ENCODE measurements around the gene RYR2.
"Not testable (repeated sequence)": the region's sequence is repeated elsewhere in the genome, so short reads cannot be mapped to it uniquely, and the experiment has no call there.

RYR2 gene

DNA sequence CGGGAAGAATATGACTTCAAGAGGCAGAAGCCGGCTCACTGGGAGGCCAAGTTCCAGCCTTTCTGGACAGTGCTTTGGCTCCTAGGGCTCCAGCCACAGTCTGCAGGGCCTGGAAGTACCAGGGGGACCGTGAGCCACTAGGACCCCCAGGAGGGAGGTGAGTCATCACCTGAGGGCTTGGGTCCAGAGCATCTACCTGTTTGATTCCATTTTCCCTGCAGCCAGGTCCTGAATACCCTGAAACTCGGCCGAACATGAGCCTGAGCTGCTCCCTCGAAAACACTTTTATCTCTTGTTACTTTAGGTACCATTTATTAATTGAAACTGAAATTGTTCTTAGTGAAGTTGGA lies 164.1 kb downstream of the RYR2 start:
- no peak for DNase-seq

DNA sequence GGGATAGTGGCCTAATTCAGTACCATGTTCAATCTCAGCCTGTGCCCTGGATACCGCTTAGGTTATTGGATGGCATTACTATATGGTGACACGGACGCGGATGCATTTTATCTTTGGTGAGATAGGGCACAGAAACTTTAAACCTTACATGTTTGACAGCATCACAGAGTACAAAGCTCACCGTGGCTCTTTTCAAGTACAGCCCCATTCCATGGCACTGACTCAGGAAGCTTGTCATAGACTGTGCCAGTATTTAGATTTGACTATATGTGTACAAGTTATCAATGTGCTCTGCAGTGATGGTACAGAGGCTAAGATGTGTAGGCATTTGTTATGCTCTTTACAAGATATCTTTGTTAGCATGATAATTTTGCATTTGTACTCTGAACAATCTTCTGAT lies 169.0 kb downstream of the RYR2 start:
- DNase-seq, result no peak

DNA sequence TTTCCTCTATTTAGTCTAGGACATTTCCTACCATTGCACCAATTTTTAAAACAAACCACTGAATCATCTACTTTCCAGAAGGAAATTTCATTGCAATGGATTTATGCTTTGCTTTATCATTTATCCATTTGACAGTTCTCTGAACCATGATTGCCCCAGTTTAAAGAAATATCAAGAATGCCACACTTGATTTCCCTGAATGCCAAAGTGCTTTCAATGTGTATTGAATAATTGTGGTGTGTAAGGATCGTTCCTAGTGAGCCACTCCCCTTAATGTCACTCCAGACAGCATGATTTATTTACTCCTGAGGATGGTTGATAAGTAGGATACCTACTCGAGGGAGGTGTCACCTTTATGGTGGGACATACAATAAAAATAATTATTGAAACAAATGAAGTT lies 169.6 kb downstream of the RYR2 start:
- DNase-seq, result no peak

DNA sequence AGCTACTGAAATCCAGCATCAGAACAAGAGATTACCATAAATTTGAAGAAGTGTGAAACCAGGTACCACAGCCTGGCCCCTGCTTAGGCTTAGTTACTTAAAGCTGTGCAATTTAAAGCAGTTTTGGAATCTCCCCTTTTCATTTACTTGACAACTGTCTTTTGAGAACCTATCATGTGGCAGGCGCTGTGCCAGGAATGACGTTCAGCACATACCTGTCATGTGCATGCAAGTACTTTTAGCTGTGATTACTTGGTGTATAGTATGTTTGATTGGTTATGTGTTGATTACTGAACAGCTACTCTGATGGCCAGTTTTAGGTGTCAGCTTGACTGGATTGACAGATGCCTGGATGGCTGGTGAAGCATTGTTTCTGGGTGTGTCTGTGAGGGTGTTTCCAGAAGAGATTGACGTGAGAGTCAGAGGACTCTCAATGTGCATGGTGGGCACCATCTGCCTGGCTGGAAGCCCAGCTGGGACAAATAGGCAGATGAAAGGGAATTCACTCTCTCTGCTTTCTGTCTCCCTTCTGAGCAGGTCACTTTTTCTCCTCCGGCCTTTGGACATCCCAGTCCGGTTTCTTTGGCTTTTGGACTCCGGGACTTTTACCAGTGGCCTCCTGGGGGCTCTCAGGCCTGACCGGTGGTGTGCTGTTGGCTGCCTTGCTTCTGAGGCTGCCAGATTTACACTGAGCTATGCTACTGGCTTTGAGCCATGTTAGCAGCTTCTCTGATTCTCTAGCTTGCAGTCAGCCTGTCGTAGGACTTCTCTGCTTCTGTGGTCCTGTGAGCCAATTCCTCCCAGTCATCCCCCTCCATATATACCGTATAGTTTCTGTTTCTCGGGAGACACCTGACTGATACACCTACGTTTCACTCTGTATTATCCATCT lies 178.0 kb downstream of the RYR2 start:
- no peak for DNase-seq

DNA sequence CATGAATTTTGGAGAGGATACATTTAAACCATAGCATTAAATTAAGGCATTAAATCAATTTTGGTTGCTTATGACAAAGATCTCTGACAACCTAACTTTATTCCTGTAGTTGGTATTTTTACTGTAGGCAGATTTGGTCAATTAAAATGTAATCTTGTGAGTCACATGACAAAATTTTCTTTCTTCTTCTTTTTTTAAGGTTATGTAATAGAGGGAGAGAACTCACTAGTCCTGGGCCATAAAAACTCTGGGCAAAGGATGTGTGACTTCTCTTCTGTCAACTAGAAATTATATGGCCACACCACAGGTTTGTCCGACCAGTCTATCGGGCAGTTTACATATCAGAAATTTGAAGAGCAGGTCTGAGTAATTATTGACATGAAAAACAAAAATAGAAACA lies 181.4 kb downstream of the RYR2 start:
- DNase-seq, result no peak

DNA sequence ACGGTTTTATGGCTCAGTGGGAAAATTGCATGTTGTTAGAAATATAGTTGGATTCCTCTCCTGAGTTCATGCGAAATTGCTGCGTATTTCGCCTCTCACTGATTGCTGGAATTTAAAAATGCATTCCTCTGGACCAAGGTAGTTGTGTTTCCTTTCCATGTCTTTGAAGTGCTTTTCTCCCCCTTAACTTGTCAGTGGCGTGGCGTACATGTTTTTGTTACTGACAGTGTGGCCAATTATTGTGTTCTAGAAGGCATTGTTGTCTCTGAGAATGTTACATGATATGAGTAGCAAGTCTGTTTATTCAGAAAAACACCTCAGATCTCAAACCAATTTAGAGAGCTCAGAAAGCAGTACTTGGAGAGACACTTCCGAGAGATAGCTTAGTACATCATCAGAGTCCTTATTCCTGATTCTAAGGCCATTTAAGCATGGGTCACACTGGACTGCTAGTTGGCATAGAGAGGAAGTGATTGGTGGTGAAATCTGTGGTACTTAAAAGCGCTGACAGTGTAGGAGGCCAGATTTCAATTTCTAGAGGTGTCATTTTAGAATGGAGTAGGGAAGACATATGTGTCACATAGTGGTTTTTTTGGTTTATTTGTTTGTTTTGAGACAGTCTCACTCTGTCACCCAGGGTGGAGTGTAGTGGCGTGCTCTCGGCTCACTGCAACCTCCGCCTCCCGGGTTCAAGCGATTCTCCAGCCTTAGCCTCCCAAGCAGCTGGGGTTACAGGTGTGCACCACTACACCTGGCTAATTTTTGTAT lies 184.4 kb downstream of the RYR2 start:
- DNase-seq, result no peak

DNA sequence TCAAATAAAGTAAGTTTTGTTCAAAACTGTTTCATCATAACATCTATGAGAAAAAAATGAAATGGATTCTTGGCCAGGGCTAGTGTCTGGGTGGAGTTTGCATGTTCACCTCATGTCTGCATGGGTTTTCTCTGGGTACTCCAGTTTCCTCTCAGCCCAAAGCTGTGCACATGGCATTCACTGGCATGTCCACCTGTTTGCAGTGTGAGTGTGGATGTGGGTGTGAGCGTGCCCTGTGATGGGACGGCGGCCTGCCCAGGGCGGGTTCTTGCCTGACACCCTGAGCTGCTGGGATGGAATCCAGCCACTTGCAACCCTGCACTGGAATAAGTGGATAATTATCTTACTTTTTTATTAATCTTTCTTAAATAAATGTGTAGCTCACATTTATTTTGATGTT lies 185.5 kb downstream of the RYR2 start:
- DNase-seq, result no peak

DNA sequence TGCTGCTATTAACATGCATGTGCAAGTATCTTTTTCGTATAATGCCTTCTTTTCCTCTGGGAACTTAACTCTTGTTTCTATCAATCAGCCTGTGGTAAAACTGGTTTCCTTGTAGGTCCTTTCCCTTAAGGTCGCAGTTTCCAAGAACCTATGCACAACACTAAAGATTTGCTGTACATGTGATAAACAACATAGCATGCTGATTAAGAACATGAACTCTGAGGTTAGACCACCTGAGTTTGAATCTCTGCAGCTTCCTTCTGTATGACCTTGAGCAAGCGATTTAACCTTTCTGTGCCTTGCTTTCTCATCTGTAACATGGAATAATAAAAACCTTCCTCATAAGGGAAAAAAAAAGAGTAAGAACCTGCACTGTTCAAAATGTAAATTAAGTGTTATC lies 186.4 kb downstream of the RYR2 start:
- no peak for DNase-seq

DNA sequence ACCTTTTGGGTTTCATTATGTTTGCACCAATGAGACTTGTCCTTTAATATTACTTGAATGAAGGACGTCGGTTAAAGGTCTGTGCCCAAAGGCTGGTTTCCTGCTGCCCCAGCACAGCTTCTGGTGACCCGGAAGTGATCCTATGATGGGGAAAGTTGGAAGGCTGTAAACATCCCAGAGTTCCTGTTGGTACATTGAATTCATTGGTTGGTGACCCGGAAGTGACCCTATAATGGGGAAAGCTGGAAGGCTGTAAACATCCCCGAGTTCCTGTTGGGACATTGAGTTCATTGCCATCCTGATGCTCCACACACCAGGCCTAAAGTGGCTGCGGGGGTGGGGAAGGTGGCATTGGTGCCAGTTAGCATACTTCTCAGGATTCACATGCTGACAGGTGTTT lies 187.3 kb downstream of the RYR2 start:
- no peak for DNase-seq

DNA sequence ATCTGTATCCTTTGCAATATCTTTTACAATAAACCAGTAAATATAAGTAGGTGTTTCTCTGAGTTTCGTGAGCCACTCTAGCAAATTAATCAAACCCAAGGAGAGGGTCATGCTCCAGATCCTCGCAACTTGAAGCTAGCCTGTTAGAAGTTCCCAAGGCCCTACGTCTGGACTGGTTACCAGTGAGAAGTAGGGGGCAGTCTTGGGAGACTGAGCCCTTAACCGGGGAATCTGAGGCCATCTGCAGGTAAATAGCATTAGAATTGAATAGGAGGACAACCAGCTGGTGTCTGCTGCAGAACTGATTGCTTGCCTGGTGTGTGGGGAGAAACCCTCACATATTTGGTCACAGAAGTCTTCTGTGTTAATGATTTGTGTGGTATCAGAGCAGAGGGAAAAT lies 190.5 kb downstream of the RYR2 start:
- no peak for DNase-seq

DNA sequence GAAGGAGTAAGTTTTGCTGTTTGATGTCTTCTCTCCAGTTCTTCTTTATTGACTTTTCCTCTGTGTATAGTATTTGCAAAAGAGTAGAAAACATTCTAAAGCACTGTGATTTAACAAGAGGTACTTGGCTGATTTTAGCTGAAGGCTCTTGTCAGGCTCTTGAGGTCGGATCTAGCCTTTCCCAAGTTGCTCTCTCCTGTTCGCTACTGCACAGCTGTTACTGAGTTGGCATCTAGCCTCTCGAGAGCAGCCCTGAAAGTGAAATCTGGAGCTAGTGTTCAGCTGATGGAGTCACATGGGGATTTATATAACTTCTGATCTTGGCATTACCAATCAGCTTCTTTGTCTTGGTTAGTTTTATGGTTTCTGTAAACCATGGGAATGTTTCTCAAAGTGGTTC lies 193.1 kb downstream of the RYR2 start:
- no peak for DNase-seq

DNA sequence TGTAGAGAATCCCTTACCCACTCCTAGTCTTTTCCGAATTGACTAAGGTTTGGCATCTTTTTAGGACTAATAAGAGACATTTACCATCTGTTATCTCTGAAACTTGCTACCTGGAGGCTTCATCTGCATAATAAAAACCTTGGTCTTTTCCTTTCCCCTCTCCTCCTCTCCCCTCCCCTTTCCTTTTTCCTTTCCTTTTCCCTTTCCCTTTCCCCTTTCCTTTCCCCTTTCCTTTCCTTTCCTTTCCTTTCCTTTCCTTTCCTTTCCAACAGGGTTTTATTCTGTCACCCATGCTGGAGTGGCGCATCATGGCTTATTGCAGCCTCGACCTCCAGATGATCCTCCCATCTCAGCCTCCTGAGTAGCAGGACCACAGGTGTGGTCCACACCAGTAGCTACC lies 195.7 kb downstream of the RYR2 start:
- DNase-seq, result no peak

DNA sequence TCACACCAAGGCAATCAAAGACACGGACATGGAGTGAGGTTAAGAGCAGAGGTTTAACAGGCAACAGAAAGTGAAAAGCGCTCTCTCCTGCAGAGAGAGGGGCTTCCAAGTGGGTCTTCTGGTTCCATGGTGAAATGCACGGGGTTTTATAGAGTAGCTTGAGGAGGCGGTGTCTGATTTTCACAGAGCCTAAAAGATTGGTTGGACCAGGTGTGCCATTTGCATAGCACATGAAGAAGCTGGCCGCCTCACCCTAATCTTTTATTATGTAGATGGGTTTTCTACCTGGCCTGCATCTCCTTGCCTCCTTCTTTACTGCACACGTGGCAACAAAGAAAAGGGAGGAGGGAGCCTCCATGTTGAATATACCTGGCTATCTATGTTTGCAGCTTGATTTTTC lies 197.3 kb downstream of the RYR2 start:
- DNase-seq, result no peak

DNA sequence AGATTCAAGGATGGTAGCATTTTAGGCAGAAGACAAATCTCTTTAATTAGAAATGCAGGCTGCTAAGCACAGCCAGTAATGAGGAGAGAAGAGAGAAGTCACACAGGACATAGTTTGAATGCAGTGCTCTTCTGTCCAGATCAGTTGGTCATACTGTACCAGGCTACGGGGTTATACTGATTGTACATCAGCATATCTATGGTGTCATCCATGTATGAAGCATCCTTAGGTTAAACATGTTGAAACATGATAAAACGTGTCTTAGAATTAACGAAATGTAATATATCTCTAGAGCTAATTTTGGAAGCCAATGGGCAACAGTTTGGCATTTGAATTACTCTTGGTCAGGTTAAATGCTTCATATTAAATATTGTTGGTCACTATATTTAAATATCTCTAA lies 199.1 kb downstream of the RYR2 start:
- DNase-seq, result no peak

DNA sequence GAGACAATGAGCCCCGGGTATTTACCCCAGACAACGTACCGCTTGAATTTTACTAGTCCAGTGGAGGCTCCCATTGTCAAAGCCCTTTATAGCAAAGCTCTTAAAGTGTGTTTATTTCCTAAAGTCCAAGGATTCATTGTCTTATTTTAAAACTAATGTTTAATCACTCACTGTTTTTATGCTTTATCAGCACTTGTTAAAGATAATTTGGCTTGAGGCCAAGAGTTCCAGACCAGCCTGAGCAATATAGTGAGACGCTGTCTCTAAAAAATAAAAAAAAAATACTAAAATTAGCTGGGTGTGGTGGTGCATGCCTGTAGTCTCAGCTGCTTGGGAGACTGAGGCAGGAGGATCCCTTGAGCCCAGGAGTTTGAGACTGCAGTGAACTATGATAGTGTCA lies 202.8 kb downstream of the RYR2 start:
- no peak for DNase-seq

DNA sequence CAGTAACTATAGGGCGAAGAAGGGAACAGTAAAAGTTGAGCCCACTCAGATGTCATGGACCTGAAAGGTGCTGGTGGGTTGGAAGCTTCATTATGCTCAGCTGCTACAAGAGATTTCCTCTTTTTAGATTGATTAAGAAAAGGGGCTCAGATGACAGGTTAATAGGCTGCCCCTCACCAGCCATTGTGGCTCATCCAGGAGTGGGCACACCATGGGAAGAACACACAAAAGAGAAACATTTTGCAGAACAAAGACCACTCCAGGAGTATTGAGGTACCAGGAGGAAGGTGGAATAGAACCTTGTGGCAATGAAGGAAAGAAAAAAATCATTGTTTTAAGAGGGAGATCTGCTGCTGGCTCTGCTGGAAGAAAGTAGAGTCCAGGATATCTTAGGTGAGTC lies 205.5 kb downstream of the RYR2 start:
- DNase-seq, result no peak

DNA sequence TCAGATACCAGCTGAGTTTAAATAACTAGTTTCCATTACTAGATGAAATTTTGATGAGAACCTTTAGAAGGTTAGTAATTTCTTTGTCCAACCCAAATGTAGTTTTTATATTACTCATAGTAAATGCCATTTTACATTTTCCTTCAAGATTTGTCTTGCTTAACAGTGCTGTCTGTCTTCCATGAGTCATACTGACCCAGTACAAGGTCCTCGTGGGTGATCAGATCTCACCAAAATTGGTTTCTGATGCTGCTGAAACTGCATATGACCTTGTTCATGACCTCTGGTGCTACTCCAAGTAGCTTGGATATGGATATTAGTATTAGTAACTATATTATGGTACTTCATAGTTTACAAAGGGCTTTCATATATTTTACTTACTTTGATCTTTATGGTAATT lies 207.1 kb downstream of the RYR2 start:
- no peak for DNase-seq

DNA sequence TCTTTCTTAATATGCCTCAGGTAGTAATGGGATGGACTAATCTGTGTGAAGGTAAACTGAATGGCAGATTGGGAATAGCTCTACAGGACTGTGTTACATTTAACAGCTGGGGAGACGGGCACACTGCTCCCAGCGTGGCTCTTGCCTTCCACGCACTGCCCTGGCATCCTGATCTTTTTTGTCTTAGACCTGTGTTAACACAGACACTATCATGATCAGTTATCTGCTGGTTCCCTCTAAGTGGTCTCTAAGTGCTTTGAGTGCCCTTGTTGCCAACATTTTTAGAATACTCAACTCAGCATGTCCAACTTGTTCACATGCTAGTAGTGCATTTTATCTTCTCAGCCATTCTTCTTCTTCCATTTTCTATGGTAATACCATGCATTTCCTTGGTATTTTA lies 208.1 kb downstream of the RYR2 start:
- DNase-seq, result no peak

DNA sequence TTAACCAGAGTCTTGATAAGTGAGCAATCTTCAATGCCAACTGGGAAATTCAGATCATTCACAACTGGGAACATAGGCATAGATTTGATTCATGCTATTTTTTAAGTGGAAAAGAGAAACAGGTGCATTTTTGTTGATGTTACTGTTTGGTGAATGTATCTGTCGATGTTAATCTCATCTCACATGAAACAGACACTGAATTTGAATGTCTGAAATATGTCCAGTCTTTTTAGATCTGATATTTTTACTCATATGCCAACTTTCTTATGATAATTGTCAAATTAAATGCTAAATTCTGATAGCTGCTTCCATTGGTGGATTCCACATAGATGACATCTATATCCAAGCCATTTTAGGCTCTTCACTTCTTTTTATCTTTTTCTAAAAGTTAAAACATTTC lies 213.1 kb downstream of the RYR2 start:
- no peak for DNase-seq

DNA sequence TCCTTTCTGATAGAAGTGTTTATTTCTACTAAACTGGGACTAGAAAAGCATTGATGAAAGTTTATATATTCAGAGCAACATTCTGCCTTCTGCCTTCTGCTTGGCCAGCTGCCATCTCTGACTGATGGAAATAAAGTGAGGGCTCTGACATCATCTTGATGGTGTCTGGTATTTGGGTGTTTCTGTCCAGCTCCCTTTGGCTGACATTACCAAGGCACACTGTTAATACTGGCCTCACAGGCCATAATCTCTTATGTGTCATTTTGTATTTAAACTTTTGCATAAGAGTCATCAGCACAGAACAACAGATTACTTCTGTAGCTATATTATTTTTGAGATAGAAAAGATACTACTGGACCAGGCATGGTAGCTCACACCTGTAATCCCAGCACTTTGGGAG lies 216.9 kb downstream of the RYR2 start:
- DNase-seq, result no peak

DNA sequence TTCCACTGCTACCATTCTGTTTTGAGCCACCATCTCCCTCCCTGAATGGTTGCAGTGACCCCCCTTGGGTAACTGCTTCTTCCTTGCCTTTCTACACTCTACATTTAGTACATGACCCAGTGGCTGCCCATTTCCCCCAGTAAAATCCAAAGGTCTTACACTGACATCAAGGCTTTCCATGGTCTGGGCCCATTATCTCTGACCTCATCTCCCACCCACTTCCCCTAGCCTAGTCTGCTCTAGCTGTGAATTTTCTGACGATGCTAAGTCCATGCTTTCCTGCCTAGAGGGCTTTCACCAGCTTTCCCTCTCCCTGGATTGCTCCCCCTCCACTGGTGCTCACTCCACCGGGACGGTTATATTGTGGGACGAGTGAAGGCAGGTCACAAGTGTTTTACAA lies 219.2 kb downstream of the RYR2 start:
- DNase-seq, result no peak

DNA sequence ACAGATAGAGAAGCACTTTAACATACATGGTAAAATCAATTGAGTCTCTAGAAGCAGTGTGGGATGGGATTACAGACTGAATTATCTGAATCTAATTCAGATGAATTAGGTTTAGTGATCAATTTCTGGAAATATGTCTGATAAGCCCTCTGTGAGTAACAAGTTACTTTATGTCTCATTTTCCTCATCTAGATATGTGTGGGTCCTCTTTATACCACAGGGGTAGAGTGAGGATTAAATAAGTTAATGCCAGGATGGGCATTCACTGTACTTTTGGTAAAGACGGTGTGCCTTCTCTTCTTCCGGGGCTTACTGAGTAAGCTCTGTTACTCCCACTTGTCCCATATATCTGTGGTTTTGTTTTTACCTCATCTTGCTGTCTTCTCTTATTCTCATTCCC lies 225.8 kb downstream of the RYR2 start:
- DNase-seq, result no peak

DNA sequence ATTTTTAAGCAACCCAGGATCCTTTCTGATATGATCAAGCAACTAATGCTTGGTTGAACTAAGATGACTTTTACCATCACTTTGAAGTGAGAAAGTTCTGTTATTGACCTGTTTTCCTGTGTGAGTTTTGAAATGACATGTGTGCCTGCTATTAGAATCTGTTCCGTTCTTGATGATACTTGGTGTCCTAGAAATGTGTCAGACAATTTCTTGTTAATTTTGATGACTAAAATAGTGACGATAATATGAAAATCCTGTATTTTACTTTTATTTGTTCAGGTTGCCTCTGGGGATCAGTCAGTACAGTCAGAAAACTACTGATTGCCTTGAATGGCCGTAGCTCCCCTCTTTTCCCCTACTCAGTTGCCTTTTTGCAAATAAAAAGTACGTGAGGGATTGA lies 228.0 kb downstream of the RYR2 start:
- no peak for DNase-seq

DNA sequence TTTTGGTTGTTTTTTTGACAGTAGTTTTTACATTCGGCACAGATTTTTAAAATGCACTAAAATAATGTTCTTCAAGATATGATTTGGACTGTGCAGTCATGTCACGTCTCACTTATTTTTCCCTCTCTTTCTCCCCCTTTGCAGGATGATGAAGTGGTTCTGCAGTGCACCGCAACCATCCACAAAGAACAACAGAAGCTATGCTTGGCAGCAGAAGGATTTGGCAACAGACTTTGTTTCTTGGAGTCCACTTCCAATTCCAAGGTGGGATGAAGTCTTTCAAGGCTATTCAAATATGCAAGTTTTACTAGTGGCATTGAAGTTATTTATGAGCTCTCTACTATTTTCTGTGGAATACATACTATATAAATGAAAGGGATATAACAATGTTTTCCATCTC lies 228.4 kb downstream of the RYR2 start:
- DNase-seq, result no peak

DNA sequence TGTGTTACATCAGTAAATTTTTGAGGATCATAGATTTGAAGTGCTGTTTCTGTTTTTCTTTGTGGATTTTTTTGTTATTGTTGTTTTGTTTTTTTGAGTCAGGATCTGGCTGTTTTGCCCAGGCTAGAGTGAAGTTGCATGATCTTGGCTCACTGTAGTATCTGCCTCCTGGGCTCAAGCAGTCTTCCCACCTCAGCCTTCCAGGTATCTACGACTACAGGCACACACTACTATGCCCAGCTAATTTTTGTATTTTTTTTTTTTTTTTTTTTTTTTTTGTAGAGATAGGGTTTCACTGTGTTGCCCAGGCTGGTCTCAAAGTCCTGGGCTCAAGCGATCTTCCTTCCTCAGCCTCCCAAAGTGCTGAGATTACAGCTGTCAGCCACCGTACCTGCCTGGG lies 236.0 kb downstream of the RYR2 start:
- DNase-seq, result not testable (repeated sequence)
